B cell (primary cell): Measurements from ENCODE around the gene PPOX. TPM values are rescaled to one million over a fixed set of nuclear protein-coding genes. Genes with fewer than 3 reads are reported as not detected.

Experiments used
- ATAC-seq: fragments of 200-7000 bp; cut with Tn5 transposase; one replicate; pipeline ENCODE4 v1.10.0; 2021; ENCODE audit warnings: low read depth, mild to moderate bottlenecking, moderate number of reproducible peaks, moderate library complexity
- CTCF ChIA-PET: fragments of 350-600 bp; sonication (Branson Sonifier 250); formaldehyde crosslinking; loops from one replicate; lab custom pipeline; 2021; ENCODE audit warnings: antibody characterized with exemption, inconsistent platforms; lab: Charles Lee
- POLR2A ChIA-PET: fragments of 350-600 bp; sonication (Branson Sonifier 250); formaldehyde crosslinking; loops from one replicate; lab custom pipeline; 2021; ENCODE audit warnings: antibody characterized with exemption; lab: Charles Lee
- DNase-seq: peaks from one replicate; pipeline ENCODE4 v3.0.0; 2013
- H2AFZ ChIP-seq: 2 replicates; pipeline ENCODE4 v1.6.1; 2012; ENCODE audit warnings: mild to moderate bottlenecking, low read depth, low read length; ENCODE audit not compliant: insufficient read depth, poor library complexity, severe bottlenecking
- H3K27ac ChIP-seq, 2 donors: 1 replicate in 1 of 2; 2 replicates in 1 of 2; pipeline ENCODE4 v1.5.1; 2012 to 2013; ENCODE audit warnings: low read length in 2 of 2, mild to moderate bottlenecking in 2 of 2, moderate library complexity in 1 of 2
- H3K27me3 ChIP-seq, 4 experiments: fragments of 200-600 bp in 1 of 4; sonication (generic) in 1 of 4; replicated peaks in 1 of 4; 1 replicate in 2 of 4; 2 replicates in 2 of 4; pipeline versions ENCODE4 v1.6.1 to v1.7.0; 2013 to 2016; ENCODE audit warnings: low read length in 3 of 4, mild to moderate bottlenecking in 2 of 4, mixed read lengths in 1 of 4, moderate library complexity in 1 of 4; ENCODE audit not compliant: insufficient read depth in 4 of 4, control insufficient read depth in 3 of 4; ENCODE audit errors: control extremely low read depth in 1 of 4
- H3K36me3 ChIP-seq, 2 experiments: replicated peaks in 1 of 2; 1 replicate in 1 of 2; 2 replicates in 1 of 2; pipeline versions ENCODE4 v1.6.1 to v1.7.1; 2013; ENCODE audit warnings: low read length in 1 of 2; ENCODE audit not compliant: insufficient read depth in 2 of 2, control insufficient read depth in 1 of 2; ENCODE audit errors: control extremely low read depth in 1 of 2, extremely low read depth in 1 of 2
- H3K4me1 ChIP-seq, 2 donors: fragments of 200-600 bp in 1 of 2; sonication (generic) in 1 of 2; 1 replicate in 1 of 2; 2 replicates in 1 of 2; pipeline versions ENCODE4 v1.5.1 to v1.6.1; 2013 to 2017; ENCODE audit warnings: low read length in 2 of 2; ENCODE audit not compliant: control insufficient read depth in 2 of 2, insufficient read depth in 2 of 2
- H3K4me2 ChIP-seq: replicated peaks from 2 replicates; pipeline ENCODE3; 2012; ENCODE audit warnings: mild to moderate bottlenecking, low read depth, low read length; ENCODE audit not compliant: poor library complexity, severe bottlenecking
- H3K4me3 ChIP-seq, 5 experiments: fragments of 200-600 bp in 1 of 5; sonication (generic) in 1 of 5; 1 replicate in 3 of 5; 2 replicates in 2 of 5; pipeline versions ENCODE4 v1.5.1 to v1.7.0; 2011 to 2016; ENCODE audit warnings: low read length in 4 of 5, mild to moderate bottlenecking in 4 of 5, low read depth in 2 of 5, control low read depth in 1 of 5, moderate library complexity in 1 of 5; ENCODE audit not compliant: insufficient read depth in 1 of 5; ENCODE audit errors: control extremely low read depth in 1 of 5, extremely low read depth in 1 of 5
- H3K79me2 ChIP-seq: fragments of 200-600 bp; sonication (generic); one replicate; pipeline ENCODE4 v1.6.0; 2016; ENCODE audit warnings: low read length; ENCODE audit not compliant: control insufficient read depth, insufficient read depth
- H3K9ac ChIP-seq: fragments of 200-600 bp; sonication (generic); 2 replicates; pipeline ENCODE4 v1.6.1; 2017; ENCODE audit warnings: mild to moderate bottlenecking, low read length, moderate library complexity
- H3K9me3 ChIP-seq, 3 donors: one replicate each; pipeline versions ENCODE4 v1.6.1 to v1.7.1; 2013; ENCODE audit warnings: low read length in 2 of 3; ENCODE audit not compliant: control insufficient read depth in 2 of 3, insufficient read depth in 1 of 3; ENCODE audit errors: control extremely low read depth in 1 of 3
- H4K20me1 ChIP-seq: 2 replicates; pipeline ENCODE4 v1.6.0; 2012; ENCODE audit warnings: mild to moderate bottlenecking, low read length; ENCODE audit not compliant: insufficient read depth, control insufficient read depth, poor library complexity, severe bottlenecking
- H3K27ac Mint-ChIP-seq: one replicate; pipeline ENCODE4 v1.8.0; 2021; ENCODE audit warnings: mixed read lengths
- H3K27me3 Mint-ChIP-seq: one replicate; pipeline ENCODE4 v1.8.0; 2021; ENCODE audit warnings: mixed read lengths
- H3K4me1 Mint-ChIP-seq: one replicate; pipeline ENCODE4 v1.8.0; 2021; ENCODE audit warnings: mixed read lengths
- H3K4me3 Mint-ChIP-seq: one replicate; pipeline ENCODE4 v1.8.0; 2021; ENCODE audit warnings: mixed read lengths
- H3K9me3 Mint-ChIP-seq: one replicate; pipeline ENCODE4 v1.8.0; 2022; ENCODE audit warnings: mixed read lengths; ENCODE audit not compliant: insufficient read depth
- EZH2 ChIP-seq: IDR thresholded peaks from 2 replicates; pipeline ENCODE4 v1.6.1; 2012; ENCODE audit warnings: borderline replicate concordance, low read depth, mild to moderate bottlenecking, moderate library complexity, low read length; ENCODE audit not compliant: insufficient read depth, poor library complexity, severe bottlenecking
- WGBS: methylation state at CpG from one replicate; pipeline ENCODE4 v1.1.5; 2013; ENCODE audit warnings: missing lambda C conversion rate; ENCODE audit not compliant: insufficient coverage; 5-methylcytosine and 5-hydroxymethylcytosine counted together
- intact Hi-C: fragments of 100-400 bp; cut with micrococcal nuclease; formaldehyde crosslinking; loops from one replicate; pipeline ENCODE4 v1.10.0; 2022
- polyA plus RNA-seq: library from polyadenylated mRNA; depleted of rRNA; stranded (reverse); fragments of >200 nt; gene quantifications from 2 replicates; pipeline ENCODE4 v1.2.3, GENCODE V29; 2012
- total RNA-seq, 2 donors: library from RNA; stranded (reverse); fragments of 120-200 nt in 1 of 2; gene quantifications; 1 replicate in 1 of 2; 2 replicates in 1 of 2; pipeline versions ENCODE4 v1.2.3 to v1.2.4, GENCODE V29; 2013 to 2022
- TF ChIP-seq, protein P1 (sequence below): fragments of 200-600 bp; IDR thresholded peaks from one replicate; pipeline ENCODE4 v1.8.0; 2022; ENCODE audit warnings: antibody characterized with exemption, mild to moderate bottlenecking

The PPOX gene
- total and polyA plus RNA-seq, 2 donors (not counting 1 experiment from before 2014, with no cell fraction given): 65.6 to 82.3 TPM

DNA sequence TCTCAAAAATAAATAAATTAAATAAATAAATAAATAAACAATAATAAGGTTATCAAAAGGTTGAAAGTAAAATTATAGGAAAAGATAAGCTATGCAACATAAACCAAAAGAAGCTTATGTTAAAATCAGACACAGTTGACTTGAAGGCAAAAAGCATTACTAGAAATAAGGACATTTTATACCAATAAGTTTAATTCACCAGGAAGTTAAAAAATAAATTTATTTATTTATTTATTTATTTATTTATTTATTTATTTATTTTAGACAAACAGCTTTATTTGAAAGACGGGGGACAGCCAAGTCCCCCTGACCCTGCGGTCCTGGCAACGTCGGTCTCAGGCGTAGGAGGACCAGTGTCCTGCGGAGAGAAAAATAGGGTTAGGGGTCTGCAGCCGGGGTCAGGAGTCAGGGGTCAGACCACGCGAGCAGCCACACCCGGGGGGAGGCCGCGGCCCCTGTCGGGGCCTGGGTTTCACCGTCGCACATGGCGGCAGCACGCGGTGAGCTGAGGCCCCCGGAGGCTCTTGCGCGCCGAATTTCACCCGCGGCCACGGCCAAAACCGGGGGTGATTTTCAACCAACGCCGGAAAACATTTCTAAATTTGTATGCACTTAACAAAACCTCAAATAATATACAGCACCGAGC lies 25.3 kb upstream of the PPOX start:
- ATAC-seq (no peak), DNase-seq (no peak)
- Histone ChIP-seq H3K27ac (no peak overlapping the region), H3K4me1 (no peaks in the 10 kb centered on the region), H3K36me3 (no peaks in the 10 kb centered on the region), H3K27me3 (no peaks in the 10 kb centered on the region), H3K4me3 (no peak overlapping the region), H3K9ac (no peak overlapping the region), H3K9me3 (no peaks in the 10 kb centered on the region), H3K79me2 (peaks cover 7% of the 10 kb centered on the region), H2AFZ (no peak overlapping the region), H3K4me2 (no peak overlapping the region), H4K20me1 (no peaks in the 10 kb centered on the region)
- ChIA-PET POLR2A (interaction anchor here (0.6 to 0.7 kb wide), 2 partner anchors 69 to 896 kb away, joined by 3 to 6 read pairs; no protein-coding TSS in a partner anchor), CTCF (interaction anchor here (0.6 to 10.0 kb wide), 15 partner anchors 8 to 458 kb away, joined by 3 to 82 read pairs (median 3); partner anchors contain the start of genes ARHGAP30, F11R and USF1)
- WGBS: 98% methylated on average over 26 of the region's 29 CpGs
- Mint-ChIP-seq H3K27me3 (no peaks in the 10 kb centered on the region), H3K4me1 (peaks cover 6% of the 10 kb centered on the region), H3K9me3 (no peaks in the 10 kb centered on the region), H3K4me3 (no peak overlapping the region), H3K27ac (no peak overlapping the region)
- intact Hi-C loops: no loop called here
- TF ChIP-seq EZH2: no peak
- TF ChIP-seq, protein P1, sequence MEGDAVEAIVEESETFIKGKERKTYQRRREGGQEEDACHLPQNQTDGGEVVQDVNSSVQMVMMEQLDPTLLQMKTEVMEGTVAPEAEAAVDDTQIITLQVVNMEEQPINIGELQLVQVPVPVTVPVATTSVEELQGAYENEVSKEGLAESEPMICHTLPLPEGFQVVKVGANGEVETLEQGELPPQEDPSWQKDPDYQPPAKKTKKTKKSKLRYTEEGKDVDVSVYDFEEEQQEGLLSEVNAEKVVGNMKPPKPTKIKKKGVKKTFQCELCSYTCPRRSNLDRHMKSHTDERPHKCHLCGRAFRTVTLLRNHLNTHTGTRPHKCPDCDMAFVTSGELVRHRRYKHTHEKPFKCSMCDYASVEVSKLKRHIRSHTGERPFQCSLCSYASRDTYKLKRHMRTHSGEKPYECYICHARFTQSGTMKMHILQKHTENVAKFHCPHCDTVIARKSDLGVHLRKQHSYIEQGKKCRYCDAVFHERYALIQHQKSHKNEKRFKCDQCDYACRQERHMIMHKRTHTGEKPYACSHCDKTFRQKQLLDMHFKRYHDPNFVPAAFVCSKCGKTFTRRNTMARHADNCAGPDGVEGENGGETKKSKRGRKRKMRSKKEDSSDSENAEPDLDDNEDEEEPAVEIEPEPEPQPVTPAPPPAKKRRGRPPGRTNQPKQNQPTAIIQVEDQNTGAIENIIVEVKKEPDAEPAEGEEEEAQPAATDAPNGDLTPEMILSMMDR: no peak

GRCh38 chr1:161145832-161146231 lies 20.4 kb upstream of the PPOX start:
- Mint-ChIP-seq H3K4me3 (no peak overlapping the region), H3K27me3 (no peaks in the 10 kb centered on the region), H3K27ac (no peak overlapping the region), H3K4me1 (no peaks in the 10 kb centered on the region), H3K9me3 (no peaks in the 10 kb centered on the region)
- H3K4me3 ChIP-seq: no peak overlapping the region
- H3K27ac ChIP-seq: no peak overlapping the region
- no peak overlapping the region for H3K4me2 ChIP-seq
- H2AFZ ChIP-seq: no peak overlapping the region
- no peak for ATAC-seq
- no peak overlapping the region for H3K9ac ChIP-seq
- DNase-seq: no peak
- intact Hi-C loops: no loop called here
- H3K9me3 ChIP-seq: no peaks in the 10 kb centered on the region
- no peaks in the 10 kb centered on the region for H3K27me3 ChIP-seq
- ChIA-PET CTCF (interaction anchor here (0.8 to 1.4 kb wide), 2 partner anchors 11 to 20 kb away, joined by 3 read pairs; partner anchors contain the start of gene PPOX), POLR2A (no interaction called here)
- 67% methylated on average over 1 of the region's 3 CpGs for WGBS
- no peaks in the 10 kb centered on the region for H3K36me3 ChIP-seq
- H3K79me2 ChIP-seq: no peaks in the 10 kb centered on the region
- no peaks in the 10 kb centered on the region for H4K20me1 ChIP-seq
- no peak for TF ChIP-seq EZH2
- TF ChIP-seq, protein P1: no peak
- no peaks in the 10 kb centered on the region for H3K4me1 ChIP-seq
